Skeletal muscle cell (primary cell): Measurements from ENCODE around the gene MATK.

ENCODE experiments used
- DNase-seq: peaks from one replicate; pipeline ENCODE4 v3.0.0-alpha.2; 2010; ENCODE audit warnings: low read depth
- H3K4me3 ChIP-seq: 2 replicates; pipeline ENCODE4 v1.5.1; 2011; ENCODE audit warnings: low read depth, mild to moderate bottlenecking, control low read depth, low read length, moderate library complexity

Gene MATK

DNA sequence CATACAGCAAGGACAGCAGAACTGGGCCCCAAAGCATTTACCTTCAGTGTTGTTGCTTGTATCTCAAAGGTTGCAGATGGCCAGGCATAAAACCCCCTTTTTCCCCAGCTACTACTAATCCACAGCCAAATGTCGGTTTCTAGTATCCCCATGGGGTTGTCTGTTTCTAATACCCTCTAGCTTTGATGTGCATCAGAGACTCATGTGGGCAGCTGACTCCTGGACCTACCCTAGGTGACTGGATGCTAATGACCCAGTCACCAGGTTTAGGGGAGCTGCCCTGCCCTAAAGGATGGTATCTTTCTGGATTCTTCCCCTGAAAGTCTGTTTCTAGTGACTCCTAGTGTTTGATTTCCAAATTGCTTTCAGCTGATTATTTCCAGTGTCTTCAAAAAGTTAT lies 54.1 kb downstream of the MATK start:
- no peak for DNase-seq
- H3K4me3 ChIP-seq, result no peak overlapping the region

DNA sequence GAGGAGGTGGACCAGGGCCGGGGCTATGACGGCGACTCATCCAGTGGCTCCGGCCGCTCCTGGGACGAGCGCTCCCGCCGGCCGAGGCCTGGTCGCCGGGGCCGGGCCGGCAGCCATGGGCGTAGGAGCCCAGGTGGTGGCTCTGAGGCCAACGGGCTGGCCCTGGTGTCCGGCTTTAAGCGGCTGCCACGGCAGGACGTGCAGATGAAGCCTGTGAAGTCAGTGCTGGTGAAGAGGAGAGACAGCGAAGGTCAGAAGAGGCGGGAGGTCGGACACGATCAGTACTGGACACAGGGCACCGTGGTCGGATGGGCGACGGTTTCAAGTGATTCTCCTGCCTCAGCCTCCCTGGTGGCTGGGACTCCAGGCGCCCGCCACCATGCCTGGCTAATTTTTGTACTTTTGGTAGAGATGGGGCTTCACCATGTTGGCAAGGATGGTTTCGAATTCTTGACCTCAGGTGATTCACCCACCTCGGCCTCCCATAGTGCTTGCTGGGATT lies 55.7 kb downstream of the MATK start:
- DNase-seq, result no peak
- H3K4me3 ChIP-seq, result no peak overlapping the region
